CD4-positive, alpha-beta T cell (primary cell): ENCODE data around the gene HMBS. TPM values are rescaled to one million over a fixed set of nuclear protein-coding genes. Genes with fewer than 3 reads are reported as not detected.
A peak's percentile ranks its signal among the peaks of the same experiment; 100 is the strongest.

Experiments used
- ATAC-seq: fragments of 200-7000 bp; cut with Tn5 transposase; one replicate; pipeline ENCODE4 v1.10.0; 2022; ENCODE audit warnings: mild to moderate bottlenecking; ENCODE audit not compliant: poor library complexity
- CTCF ChIA-PET: fragments of 350-600 bp; sonication (Branson Sonifier 250); formaldehyde crosslinking; loops from one replicate; lab custom pipeline; 2021; ENCODE audit warnings: antibody characterized with exemption, inconsistent platforms; lab: Charles Lee
- POLR2A ChIA-PET: fragments of 350-600 bp; sonication (Branson Sonifier 250); formaldehyde crosslinking; loops from one replicate; lab custom pipeline; 2021; ENCODE audit warnings: antibody characterized with exemption, inconsistent platforms; lab: Charles Lee
- DNase-seq, 14 experiments: peaks; one replicate each; pipeline ENCODE4 v3.0.0-alpha.2; 2013 to 2020; ENCODE audit warnings: mixed read lengths in 2 of 14
- H3K27ac ChIP-seq, 2 donors: one replicate each; pipeline versions ENCODE4 v1.5.1 to v1.7.0; 2013; ENCODE audit warnings: low read length in 2 of 2, low read depth in 1 of 2, mild to moderate bottlenecking in 1 of 2
- H3K27me3 ChIP-seq, 2 experiments: 1 replicate in 1 of 2; 2 replicates in 1 of 2; pipeline versions ENCODE4 v1.6.1 to v1.7.0; 2013; ENCODE audit warnings: low read length in 2 of 2, control low read depth in 1 of 2, mild to moderate bottlenecking in 1 of 2, moderate library complexity in 1 of 2; ENCODE audit not compliant: insufficient read depth in 2 of 2, control insufficient read depth in 1 of 2
- H3K36me3 ChIP-seq: one replicate; pipeline ENCODE4 v1.6.1; 2013; ENCODE audit warnings: low read length, control low read depth; ENCODE audit not compliant: insufficient read depth
- H3K4me1 ChIP-seq: one replicate; pipeline ENCODE4 v1.6.1; 2013; ENCODE audit warnings: low read length, control low read depth; ENCODE audit not compliant: insufficient read depth
- H3K4me3 ChIP-seq: one replicate; pipeline ENCODE4 v1.5.1; 2013; ENCODE audit warnings: mild to moderate bottlenecking, low read length, moderate library complexity
- H3K9me3 ChIP-seq, 2 experiments: 1 replicate in 1 of 2; 2 replicates in 1 of 2; pipeline versions ENCODE4 v1.6.1 to v1.7.0; 2013; ENCODE audit warnings: low read length in 2 of 2, mild to moderate bottlenecking in 2 of 2, control low read depth in 1 of 2, moderate library complexity in 1 of 2; ENCODE audit not compliant: control insufficient read depth in 1 of 2, insufficient read depth in 1 of 2
- H3K27ac Mint-ChIP-seq: one replicate; pipeline ENCODE4 v1.8.0; 2020; ENCODE audit warnings: mixed read lengths
- H3K27me3 Mint-ChIP-seq: one replicate; pipeline ENCODE4 v1.8.0; 2021; ENCODE audit warnings: mixed read lengths
- H3K36me3 Mint-ChIP-seq: one replicate; pipeline ENCODE4 v1.8.0; 2021; ENCODE audit warnings: low read depth, mixed read lengths
- H3K4me1 Mint-ChIP-seq: one replicate; pipeline ENCODE4 v1.8.0; 2021; ENCODE audit warnings: low read depth, mixed read lengths
- H3K4me3 Mint-ChIP-seq: one replicate; pipeline ENCODE4 v1.8.0; 2020; ENCODE audit warnings: mild to moderate bottlenecking, mixed read lengths
- H3K9me3 Mint-ChIP-seq: one replicate; pipeline ENCODE4 v1.8.0; 2020; ENCODE audit warnings: mixed read lengths
- CTCF ChIP-seq: fragments of 200-600 bp; IDR thresholded peaks from one replicate; pipeline ENCODE4 v1.8.0; 2022; ENCODE audit warnings: antibody characterized with exemption, mild to moderate bottlenecking
- intact Hi-C, 2 experiments: fragments of 100-400 bp; cut with DNase I in 1 of 2; cut with micrococcal nuclease in 1 of 2; formaldehyde crosslinking; loops; one replicate each; pipeline versions ENCODE4 v1.15.1 to v1.9.0; 2023 to 2025; cut with DNase I, micrococcal nuclease
- total RNA-seq, 174 experiments: library from RNA in 2 of 174; stranded (reverse) in 2 of 174; gene quantifications; one replicate each; pipeline ENCODE4 v1.2.3 and lab custom pipeline; 2021 to 2026

HMBS gene
- total RNA-seq, 2 experiments from 2014 or later: 3.4 to 4.1 TPM

DNA sequence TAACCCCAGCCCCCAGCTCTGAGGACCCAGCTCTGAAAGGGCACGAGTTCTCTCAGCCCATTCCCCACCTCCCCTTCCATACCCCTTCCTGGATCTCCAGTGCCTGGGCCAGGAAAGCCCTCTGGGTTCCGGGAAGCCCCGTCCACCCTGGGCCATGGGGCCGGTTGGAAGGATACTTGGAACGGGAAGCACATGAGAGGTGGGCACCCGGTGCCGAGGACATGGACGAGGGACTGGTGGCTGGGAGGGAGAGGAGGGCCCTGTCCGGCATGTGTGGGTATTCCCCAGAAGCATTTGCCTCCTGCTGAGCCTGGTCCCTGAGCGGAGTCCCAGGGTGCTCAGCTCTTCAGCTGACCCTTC lies 31.5 kb downstream of the HMBS start:
- intact Hi-C loops: loop anchor here in 1 of 2 experiments (5.0 kb wide), 1 partner anchor 184 kb away; no protein-coding TSS in a partner anchor
- peaks cover 52% of the 10 kb centered on the region for H3K36me3 ChIP-seq
- peaks cover 45% of the 10 kb centered on the region for H3K36me3 Mint-ChIP-seq

DNA sequence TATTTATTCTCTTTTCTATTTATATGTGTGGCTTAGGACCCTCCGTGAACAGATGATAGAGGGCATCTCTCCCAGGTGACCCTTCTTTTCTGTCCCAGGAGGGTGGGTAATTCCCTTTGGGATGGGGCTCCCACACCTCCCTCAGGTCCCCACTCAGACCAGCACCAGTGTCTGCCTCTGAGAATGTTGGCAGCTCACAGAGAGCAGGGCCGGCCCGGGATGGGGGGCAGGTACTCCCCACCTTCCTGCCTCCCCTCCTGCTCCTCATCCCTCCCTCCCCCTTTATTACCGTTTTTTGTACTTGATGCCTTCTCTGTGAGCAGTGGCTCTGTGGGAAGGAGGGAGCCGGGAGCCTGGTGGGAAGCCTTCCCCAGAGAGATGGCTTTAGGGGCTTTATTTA lies 31.9 kb downstream of the HMBS start:
- DNase-seq (no peak), ATAC-seq (no peak)
- Histone ChIP-seq H3K27ac (peak overlapping the region; percentile 59 to 80), H3K9me3 (no peaks in the 10 kb centered on the region), H3K4me1 (peaks cover 44% of the 10 kb centered on the region), H3K36me3 (peaks cover 49% of the 10 kb centered on the region), H3K4me3 (no peak overlapping the region), H3K27me3 (no peaks in the 10 kb centered on the region)
- intact Hi-C loops: loop anchor here in 1 of 2 experiments (5.0 kb wide), 1 partner anchor 184 kb away; no protein-coding TSS in a partner anchor
- Mint-ChIP-seq H3K9me3 (no peaks in the 10 kb centered on the region), H3K27ac (peak overlapping the region; percentile 86), H3K36me3 (peaks cover 45% of the 10 kb centered on the region), H3K27me3 (no peaks in the 10 kb centered on the region), H3K4me1 (peaks cover 37% of the 10 kb centered on the region), H3K4me3 (peak overlapping the region; percentile 71)
- POLR2A ChIA-PET: interaction anchor here (1.1 to 2.6 kb wide), 5 partner anchors 10 to 49 kb away, joined by 3 to 33 read pairs (median 20); partner anchors contain the start of genes C2CD2L, DPAGT1 and VPS11
- CTCF ChIA-PET: no interaction called here
- no peak for TF ChIP-seq CTCF

More for the DNA sequence above, 31.5 kb downstream of the HMBS start:
- peaks cover 35% of the 10 kb centered on the region for H3K4me1 Mint-ChIP-seq
- peak overlapping the region; percentile 59 to 80 for H3K27ac ChIP-seq
- peak overlapping the region; percentile 71 for H3K4me3 Mint-ChIP-seq
- no peaks in the 10 kb centered on the region for H3K27me3 ChIP-seq
- DNase-seq: no peak
- ATAC-seq: no peak
- POLR2A ChIA-PET: interaction anchor here (0.7 to 2.6 kb wide), 12 partner anchors 9 to 118 kb away, joined by 3 to 33 read pairs (median 4); partner anchors contain the start of genes ABCG4, C2CD2L, CBL and CENATAC
- TF ChIP-seq CTCF: no peak
- no peaks in the 10 kb centered on the region for H3K9me3 Mint-ChIP-seq
- H3K4me3 ChIP-seq: peak overlapping the region; percentile 48
- peaks cover 44% of the 10 kb centered on the region for H3K4me1 ChIP-seq
- H3K27ac Mint-ChIP-seq: peak overlapping the region; percentile 86
- CTCF ChIA-PET: interaction anchor here (0.6 to 1.1 kb wide), 2 partner anchors 9 to 21 kb away, joined by 3 read pairs; partner anchors contain the start of gene C2CD2L
- no peaks in the 10 kb centered on the region for H3K9me3 ChIP-seq
- no peaks in the 10 kb centered on the region for H3K27me3 Mint-ChIP-seq

DNA sequence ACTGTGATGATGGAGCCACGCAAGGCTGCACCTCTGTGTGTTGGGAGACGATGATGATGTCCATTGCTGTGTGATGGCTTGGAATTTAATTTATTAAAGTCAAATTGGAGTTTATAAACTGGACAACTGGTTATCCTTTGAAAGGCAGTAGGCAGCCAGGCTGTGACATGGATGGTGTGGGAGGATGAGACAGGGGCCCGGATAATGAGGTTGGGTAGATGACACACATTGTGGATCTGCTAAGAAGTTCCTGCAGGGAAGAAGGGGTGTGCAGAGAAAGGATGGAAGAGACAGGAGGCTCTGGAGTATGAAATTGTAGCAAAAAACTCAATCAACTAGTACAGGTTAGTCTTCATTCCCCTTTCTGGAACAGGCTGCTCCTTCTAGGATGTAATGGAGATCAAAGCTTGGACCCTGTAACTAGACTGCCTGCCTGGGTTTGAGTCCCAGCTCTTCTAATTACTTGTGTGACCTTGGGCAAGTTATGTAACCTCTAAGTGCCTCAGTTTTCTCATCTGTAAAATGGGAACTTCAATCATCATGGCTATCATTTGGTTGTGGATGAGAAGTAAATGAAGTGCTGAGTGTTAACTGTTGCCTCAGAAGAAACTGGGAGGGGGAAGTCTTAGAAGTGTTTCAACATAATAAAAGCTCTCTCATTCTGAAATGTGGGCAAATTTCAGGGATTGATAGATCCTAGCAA lies 32.5 kb downstream of the HMBS start:
- ChIA-PET CTCF (interaction anchor here (2.2 kb wide), 1 partner anchor 15 kb away, joined by 4 read pairs; the partner anchor contains the start of gene DPAGT1), POLR2A (interaction anchor here (1.8 to 2.6 kb wide), 3 partner anchors 10 to 22 kb away, joined by 9 to 28 read pairs (median 20); partner anchors contain the start of genes C2CD2L and DPAGT1)
- DNase-seq (no peak), ATAC-seq (no peak)
- no peak overlapping the region for H3K4me3 Mint-ChIP-seq
- Histone ChIP-seq H3K27ac (peak overlapping the region in 1 of 2 donors; percentile 80), H3K4me3 (no peak overlapping the region), H3K27me3 (no peaks in the 10 kb centered on the region), H3K4me1 (peaks cover 48% of the 10 kb centered on the region), H3K9me3 (no peaks in the 10 kb centered on the region), H3K36me3 (peaks cover 43% of the 10 kb centered on the region)
- H3K27ac Mint-ChIP-seq: peak overlapping the region; percentile 86
- intact Hi-C loops: loop anchor here in 1 of 2 experiments (5.0 kb wide), 1 partner anchor 185 kb away; no protein-coding TSS in a partner anchor
- no peaks in the 10 kb centered on the region for H3K9me3 Mint-ChIP-seq
- H3K36me3 Mint-ChIP-seq: peaks cover 44% of the 10 kb centered on the region
- no peaks in the 10 kb centered on the region for H3K27me3 Mint-ChIP-seq
- no peak for TF ChIP-seq CTCF
- H3K4me1 Mint-ChIP-seq: peaks cover 38% of the 10 kb centered on the region
